ENCODE data around the gene NKD2.

The NKD2 gene

DNA sequence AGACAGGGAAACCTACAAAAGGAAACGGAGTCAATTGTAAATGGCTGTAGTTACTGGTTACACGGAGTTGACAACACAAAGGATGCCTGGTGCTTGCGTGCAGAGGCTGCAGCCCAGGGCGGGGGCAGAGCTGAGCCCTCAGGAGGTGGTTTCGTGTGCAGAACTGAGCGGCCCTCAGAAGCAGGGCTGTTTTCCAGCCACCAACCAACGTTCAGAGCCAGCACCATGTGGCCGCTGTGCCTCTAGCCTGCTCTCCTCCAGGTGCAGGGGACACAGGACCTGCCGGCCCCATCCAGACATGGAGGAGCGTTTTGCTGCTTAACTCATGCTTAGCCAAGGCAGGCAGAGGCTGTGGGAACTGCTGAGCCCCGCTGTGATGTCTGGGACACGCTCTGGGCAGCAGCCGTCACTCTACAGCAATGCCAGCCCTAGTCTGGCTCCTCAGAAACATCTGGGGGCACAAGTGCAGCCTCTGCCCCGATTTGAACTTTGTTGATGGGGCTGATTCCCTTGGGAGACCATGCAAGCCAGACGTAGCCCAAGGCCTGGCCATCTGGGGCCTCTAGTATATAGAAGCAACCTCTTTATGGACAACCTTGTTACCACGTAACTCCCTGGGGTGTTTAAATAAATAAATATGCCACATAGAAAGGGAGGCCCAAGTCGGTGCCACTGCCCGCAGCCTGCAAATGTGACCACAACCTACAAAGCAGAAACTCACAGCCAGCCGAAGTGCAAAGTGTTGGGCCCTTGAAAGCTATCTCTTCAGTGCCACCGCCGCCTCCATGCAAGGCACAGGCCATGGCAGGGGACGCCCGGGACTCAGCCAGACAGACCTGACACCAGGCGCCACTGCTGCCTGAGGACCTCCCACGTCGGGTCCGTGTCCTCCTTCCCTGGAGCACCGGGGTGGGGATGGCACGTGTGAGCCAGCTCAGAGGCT is 42.1 kb downstream of the NKD2 start:
- no peak for DNase-seq
- in situ Hi-C loops (cut with MboI; ENCODE audit: low pct_unique_long_range_greater_than_20kb, low sequenced_read_pairs), result loop anchor here (10.0 kb wide), 1 partner anchor 54 kb away; no protein-coding TSS in a partner anchor

DNA sequence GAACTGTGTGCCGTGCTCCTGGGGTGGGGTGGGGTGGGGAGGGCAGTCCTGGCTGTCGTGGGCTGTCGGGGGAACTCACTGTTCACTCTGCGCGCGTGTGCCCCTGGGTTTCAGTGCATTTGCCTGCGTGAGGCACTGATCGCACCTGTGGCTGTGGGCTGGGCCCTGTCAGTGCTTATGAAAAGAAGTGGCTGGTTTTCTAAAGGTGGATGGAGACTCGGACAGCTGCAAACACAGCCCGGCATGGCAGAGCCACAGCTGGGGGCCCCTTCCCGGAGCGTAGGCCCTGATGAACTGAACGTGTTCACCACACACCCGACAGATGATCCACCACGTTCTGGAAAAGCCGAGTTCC is 42.7 kb downstream of the NKD2 start:
- DNase-seq, result no peak
- in situ Hi-C loops (cut with MboI; ENCODE audit: low pct_unique_long_range_greater_than_20kb, low sequenced_read_pairs), result loop anchor here (10.0 kb wide), 1 partner anchor 53 kb away; no protein-coding TSS in a partner anchor

DNA sequence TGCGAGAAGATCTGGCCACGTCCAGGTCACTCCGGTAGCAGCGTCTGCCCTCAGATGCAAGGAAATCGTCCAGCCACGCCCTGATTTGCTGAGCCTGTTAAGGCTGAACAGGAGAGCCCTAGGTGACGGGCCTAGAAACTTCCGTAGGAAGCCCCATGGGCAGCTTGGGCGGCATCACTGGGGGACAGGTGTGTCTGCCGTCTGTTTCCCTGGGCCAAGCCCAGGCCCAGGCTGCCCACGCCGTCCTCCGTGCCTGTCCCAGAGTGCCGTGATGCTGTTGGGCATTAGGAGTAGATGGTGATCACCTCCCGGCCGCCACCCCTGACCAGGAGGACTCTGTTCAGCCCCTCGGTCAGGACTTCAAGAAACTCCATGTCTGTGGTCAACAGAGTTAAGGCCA is 43.5 kb downstream of the NKD2 start:
- in situ Hi-C loops (cut with MboI; ENCODE audit: low pct_unique_long_range_greater_than_20kb, low sequenced_read_pairs), result loop anchor here (10.0 kb wide), 1 partner anchor 53 kb away; no protein-coding TSS in a partner anchor
- no peak for DNase-seq

DNA sequence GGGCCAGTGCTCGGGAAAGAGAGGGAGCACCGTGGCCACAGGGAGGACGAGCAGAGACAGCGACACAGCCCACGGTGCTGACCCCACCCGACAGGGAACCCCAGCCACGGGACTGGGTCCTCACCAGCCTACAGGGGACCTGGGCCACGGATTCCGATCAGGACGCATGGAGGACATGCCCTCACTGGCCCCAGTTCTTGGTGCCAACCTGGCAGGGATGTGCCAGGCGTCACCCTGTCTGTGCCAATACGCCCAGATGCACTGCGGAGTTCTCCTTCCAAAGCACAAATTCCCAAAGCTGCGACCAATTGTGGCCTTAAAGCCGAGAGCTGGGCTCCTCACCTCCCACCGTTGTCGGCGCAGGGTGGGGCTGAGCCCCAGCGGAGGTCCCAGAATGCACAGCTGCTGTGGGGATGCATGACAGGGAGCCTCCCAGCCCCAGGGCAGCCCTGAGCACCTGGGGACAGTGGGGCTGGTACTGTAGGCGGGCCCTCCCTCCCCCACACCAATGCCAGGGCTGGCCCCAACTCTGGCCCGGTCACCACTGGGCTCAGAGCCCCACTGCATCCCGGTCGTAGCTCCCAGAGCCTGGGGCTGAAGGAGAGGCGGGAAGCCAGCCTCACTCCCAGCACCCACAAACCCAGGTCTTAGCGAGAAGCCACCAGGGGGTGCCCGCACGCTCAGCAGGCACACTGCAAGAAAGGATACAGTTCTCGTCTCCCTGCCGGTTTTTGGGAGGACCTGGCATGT is 44.2 kb downstream of the NKD2 start:
- no peak for DNase-seq
- in situ Hi-C loops (cut with MboI; ENCODE audit: low pct_unique_long_range_greater_than_20kb, low sequenced_read_pairs), result loop anchor here (10.0 kb wide), 1 partner anchor 52 kb away; no protein-coding TSS in a partner anchor

DNA sequence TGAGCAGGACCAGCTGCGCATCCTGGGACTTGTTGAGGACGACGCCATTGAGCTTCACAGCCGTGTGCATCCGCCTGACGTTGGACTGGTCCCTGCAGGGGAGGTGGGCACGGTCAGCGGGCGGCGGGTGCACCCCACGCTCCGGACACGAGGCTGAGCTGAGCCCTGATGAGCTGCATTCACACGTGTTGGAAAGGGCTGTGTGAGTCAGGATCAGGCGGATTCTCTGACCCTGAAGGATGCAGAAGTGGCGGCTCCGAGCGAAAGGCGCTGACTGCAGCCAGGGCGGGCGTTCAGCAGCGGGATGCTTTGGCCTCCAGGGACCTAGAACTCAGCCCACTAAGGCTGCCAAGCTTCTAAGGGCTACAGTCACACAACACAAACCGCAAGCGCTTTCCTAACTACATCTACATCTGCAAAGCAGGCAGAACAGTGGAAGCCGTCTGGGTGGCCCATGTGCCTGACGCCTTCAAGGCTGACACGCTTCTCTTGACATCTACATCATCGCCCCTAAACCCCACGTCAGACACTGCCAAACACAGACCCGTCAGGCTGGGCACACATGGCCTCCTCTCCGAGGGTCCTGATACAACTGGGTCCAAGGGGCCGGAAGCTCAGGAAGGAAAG is 44.9 kb downstream of the NKD2 start:
- in situ Hi-C loops (cut with MboI; ENCODE audit: low pct_unique_long_range_greater_than_20kb, low sequenced_read_pairs), result loop anchor here (10.0 kb wide), 1 partner anchor 51 kb away; no protein-coding TSS in a partner anchor
- no peak for DNase-seq

DNA sequence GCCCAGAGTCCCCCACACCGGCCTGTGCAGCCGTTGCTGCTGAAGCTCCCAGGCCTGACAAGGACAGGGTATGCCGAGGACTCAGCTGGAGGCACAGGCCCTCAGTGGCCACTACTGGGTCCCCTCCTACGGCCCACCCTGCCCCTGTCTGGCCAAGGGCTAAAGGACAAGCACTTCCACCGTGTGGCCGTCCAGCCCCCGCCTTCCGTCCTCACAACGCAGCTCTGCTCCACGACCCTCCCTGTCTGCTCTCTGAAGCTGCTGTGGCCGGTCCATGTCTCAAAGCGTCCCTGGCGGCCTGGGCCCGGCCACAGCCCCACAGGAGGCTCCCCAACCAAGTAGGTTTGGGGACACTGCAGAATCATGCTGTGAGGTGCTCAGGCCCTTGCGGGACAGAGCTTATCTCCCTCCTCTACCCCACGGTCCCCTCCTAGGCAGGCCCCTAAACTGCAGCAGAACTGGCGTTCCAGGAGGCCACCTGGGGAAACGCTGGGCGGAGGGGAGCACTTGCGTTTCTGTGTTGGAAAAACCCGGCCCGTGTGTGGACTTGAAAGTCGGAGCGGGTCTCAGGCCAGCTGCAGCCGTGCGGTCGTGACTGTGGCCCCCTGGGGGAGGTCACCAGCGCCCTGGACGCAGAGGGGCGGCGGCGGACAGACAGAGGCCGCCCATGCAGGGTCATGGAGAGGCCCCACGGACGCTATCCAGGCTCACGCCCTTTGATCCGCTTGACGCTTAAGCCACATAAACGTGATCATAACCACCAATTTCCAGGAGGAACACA is 45.6 kb downstream of the NKD2 start:
- in situ Hi-C loops (cut with MboI; ENCODE audit: low pct_unique_long_range_greater_than_20kb, low sequenced_read_pairs), result loop anchor here (10.0 kb wide), 1 partner anchor 51 kb away; no protein-coding TSS in a partner anchor

DNA sequence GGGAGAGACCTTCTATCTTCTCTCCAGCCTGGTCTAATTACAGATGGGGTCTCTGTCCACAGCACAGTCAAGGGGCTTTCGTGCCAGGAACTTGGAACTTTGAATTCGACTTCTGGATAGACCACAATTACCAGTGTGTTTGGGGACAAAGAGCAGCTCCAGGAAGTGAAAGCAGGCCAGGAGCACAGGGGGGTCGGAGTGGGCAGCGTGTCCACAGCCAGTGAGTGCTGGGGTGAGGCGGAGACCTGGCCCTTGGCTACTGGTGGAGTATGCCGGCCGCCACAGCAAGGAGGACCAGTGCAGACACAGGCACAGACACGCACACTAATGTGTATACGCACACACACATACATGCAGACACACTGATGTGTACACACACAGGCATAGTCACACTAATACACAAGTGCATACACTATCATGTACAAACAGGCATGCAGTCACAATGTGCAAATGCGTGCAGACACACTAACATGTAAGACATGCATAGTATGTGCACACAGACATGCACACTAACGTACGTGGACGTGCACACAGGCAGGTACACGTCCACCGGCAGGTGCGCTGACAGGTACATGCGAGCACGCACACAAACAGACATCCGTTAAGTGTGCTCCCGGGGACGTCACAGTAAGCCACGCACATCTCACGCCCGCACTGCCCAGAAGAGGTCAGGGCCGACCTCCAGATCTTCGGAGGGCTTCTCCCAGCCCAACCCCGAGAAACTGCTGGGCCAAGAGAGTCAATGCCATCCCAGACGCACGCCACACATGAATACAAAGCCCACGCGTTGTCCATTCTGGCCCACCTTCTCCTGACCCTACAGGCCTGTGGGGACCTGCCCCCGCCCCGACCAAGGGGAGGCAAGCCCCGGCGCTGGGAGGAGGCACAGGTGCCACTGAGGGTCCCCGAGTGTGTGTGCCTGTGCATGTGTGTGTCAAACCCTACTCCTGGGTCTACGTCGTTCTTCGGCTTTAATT is 46.5 kb downstream of the NKD2 start:
- no peak for DNase-seq
- in situ Hi-C loops (cut with MboI; ENCODE audit: low pct_unique_long_range_greater_than_20kb, low sequenced_read_pairs), result loop anchor here (10.0 kb wide), 1 partner anchor 50 kb away; no protein-coding TSS in a partner anchor

More for the DNA sequence above, 45.6 kb downstream of the NKD2 start:
- DNase-seq, result no peak

DNA sequence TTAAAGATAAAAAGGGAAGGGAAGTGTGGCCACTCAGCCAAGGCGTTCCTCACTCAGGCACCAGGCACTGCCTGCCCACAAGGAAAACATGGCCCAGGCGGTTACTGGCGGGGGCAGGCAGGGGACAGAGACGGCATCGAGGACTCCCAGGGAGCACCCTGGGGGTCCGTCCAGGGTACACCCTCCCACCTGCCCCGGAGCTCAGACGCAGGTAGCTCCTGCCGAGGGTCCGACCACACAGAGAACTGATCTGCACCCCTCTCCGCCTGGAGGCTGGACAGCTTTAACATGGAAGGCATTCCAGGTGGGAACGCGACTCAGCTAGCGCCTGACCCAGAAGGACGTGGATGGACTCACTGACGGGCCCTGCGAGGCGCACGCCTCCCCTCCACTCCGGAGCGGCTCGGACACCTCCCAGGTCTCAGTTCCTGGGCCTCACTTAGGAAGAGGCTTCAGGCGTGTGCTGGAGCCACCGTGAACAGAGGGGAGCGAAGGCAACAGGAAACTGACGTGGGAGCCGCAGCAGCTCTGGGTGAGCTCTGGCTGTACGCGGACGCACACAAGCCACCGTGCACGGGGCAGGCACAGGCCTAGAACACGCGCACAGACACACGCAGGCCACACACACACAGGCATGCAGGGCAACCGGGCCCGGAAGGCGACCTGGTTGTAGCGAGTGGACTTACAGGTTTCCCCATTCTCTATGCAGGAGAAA is 47.5 kb downstream of the NKD2 start:
- in situ Hi-C loops (cut with MboI; ENCODE audit: low pct_unique_long_range_greater_than_20kb, low sequenced_read_pairs), result loop anchor here (10.0 kb wide), 1 partner anchor 49 kb away; no protein-coding TSS in a partner anchor
- no peak for DNase-seq

DNA sequence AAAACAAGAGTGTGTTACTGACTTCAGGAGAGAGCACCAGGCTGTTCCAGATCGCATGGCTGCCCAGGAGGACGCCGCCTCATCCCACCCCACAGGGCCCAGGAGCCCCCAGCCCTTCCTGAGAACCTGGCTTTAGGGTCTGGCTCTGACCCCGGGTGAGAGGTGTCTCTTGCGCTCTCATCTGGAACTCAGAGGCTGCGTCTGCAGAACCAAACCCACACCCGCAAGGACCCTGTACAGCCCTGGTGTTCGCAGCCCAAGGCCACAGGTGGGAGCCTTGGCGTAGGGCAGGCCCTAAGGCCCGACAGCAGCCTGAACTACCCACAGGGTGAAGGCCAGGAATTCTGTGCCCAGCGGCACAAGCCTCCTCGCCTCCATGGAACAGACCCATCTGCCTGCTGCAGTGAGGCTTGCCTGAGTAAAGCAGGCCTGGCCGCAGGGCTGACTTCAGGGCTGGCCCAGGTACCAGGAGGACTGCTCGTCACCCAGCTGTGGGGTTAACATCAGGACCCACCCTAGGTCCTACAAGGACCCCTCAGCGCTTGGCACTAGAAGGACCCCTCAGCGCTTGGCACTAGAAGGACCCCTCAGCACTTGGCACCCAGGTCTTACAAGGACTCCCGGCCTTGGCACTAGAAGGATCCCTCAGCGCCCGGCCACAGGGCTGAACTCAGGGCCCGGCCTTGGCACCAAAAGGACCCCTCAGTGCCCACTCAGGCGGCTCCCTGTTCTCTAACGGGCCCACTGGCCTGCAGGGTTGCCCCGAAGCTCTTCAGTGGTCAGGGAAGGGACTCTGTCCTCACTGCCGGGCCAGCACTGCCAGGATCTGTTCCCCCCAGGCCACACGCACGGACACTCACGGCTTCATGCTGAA is 48.2 kb downstream of the NKD2 start:
- in situ Hi-C loops (cut with MboI; ENCODE audit: low pct_unique_long_range_greater_than_20kb, low sequenced_read_pairs), result loop anchor here (10.0 kb wide), 1 partner anchor 48 kb away; no protein-coding TSS in a partner anchor
- no peak for DNase-seq

DNA sequence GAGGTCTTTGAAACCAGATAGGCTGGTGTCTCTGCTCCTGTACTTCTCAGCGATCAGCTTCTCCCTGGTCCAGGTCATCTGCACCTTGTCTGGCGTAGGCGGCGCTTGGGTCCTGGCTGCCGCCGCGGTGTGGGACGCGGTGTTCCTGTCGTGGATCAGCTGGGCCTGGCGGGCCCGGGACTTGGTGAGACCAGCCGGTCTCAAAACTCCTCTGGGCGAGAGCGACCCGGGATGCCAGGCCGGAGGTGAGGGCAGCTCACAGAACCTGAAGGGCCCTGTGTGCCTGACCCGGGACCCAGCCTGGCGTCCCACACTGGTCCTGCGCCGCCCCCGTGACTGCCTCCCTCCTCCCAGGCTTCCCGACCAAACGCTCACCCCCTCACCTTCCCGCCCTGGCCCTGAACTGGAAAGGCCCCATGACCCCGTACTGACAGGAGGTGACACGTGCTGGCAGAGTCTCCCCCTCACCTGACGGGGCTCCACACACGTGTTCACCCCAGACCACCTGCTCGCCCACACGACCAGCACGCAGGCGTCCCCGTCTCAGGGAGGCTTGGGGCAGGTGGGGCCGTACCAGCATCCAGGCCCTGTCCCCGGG is 49.0 kb downstream of the NKD2 start:
- DNase-seq, result no peak
- in situ Hi-C loops (cut with MboI; ENCODE audit: low pct_unique_long_range_greater_than_20kb, low sequenced_read_pairs), result loop anchor here (10.0 kb wide), 1 partner anchor 47 kb away; no protein-coding TSS in a partner anchor

DNA sequence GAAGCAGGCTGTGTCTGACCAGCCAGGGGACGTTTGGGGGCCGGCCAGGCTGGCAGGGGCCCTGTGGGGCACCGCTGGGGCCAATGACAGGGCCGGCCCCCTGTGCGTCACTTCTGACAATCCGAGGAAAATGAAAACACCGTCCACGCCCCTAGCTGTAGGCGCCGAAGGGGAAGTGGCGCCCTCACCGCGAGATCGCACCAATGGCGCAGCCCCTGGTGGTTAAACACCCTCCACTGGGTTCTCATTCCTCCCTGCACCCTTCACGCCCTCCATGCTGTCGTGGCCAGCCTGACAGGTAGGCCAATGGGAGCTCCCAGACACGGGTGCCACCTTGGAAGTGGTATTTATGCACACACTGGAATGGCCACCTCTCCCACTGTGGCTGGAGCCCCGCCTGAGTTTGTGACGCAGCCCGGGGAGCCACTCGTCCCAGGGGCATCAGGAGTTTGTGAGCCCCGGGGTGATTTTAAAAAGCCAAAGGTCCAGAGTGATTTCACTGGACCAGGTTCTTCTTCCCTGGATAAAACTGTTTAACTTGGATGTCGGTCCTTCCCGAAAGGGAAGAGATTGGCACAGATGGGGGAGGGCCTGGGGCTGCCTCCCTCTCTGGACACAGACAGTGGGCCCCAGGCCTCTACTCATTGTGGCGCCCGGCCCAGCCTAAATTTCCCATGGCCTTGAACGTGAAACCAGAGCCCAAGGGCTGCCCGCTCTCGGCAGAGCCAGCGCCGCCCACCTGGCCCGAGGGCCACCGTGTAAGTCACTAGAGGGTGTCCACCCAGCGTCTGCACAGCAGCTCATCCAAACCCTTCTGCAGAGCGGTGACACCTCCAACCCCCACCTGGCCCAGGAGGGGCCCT is 49.7 kb downstream of the NKD2 start:
- DNase-seq, result no peak
- in situ Hi-C loops (cut with MboI; ENCODE audit: low pct_unique_long_range_greater_than_20kb, low sequenced_read_pairs), result loop anchor here (10.0 kb wide), 1 partner anchor 46 kb away; no protein-coding TSS in a partner anchor

DNA sequence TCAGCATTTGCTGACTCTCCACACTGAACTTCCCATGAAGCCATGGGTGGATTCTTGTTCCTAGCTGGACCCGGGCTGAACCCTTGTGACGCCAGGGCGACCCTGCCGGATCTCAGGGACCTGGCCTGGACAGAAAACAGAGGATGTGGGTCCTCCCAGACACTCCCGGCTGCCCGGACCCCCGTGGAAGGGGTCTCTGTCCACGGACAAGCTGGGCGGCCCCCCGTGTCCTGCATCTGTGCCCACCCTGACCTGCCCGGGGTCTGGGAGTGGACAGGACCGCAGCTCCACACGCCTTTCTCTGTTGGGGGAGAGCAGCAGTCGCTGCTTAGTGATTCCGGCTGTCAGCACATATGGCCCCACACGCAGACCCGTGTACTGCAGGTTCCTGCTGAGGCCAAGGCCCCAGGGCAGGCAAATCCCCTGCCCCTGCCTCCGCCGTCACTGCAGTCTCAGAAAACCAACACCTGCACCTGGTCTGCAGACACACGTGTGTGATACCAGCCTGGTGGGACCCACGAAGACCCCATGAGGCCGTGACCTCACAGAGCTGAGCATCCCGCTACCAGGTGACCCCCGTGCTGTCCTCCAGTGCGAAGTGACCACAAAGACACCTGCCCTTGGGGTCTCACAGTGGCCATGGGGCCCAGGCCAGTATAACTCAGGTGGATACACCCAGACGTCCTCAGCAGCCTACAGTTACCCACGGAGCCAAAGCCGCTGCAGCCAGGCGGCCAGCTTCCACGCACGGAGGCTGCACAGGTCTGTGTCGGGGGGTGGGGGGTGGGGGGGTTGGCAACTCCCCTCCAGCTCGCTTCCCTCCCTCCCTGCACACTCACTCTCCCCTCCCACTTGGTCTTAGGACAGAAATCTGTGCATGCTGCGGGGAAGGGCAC is 50.6 kb downstream of the NKD2 start:
- in situ Hi-C loops (cut with MboI; ENCODE audit: low pct_unique_long_range_greater_than_20kb, low sequenced_read_pairs), result loop anchor here (10.0 kb wide), 1 partner anchor 46 kb away; no protein-coding TSS in a partner anchor
- DNase-seq, result no peak

DNA sequence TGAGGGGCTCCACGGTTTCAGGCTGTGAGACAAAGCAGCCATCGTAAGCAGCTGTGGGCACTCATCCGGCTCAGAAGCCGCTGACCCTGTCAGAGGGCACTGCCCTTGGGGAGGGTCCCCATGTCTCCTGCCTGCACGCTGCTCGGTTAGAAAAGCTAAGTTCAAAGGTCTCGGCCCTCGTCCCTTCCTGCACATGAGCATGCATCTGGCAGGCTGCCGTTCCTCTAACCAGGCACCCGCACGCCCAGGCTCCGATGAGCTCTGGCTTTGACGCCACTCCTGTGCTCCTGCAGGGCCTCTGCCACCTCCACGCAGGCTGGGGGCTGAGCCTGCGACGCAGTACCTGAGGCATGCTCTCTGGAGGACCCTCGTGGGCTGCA is 51.3 kb downstream of the NKD2 start:
- in situ Hi-C loops (cut with MboI; ENCODE audit: low pct_unique_long_range_greater_than_20kb, low sequenced_read_pairs), result loop anchor here (10.0 kb wide), 1 partner anchor 45 kb away; no protein-coding TSS in a partner anchor
- DNase-seq, result no peak

All from KBM-7 (cell line).